HG03095 (cell line): ENCODE measurements around the gene SLC35B4.
"Not testable (repeated sequence)": the region's sequence is repeated elsewhere in the genome, so short reads cannot be mapped to it uniquely, and the experiment has no call there.

ENCODE experiments used
- ATAC-seq: cut with Tn5 transposase; IDR thresholded peaks from one replicate; pipeline ENCODE4 v1.9.1; 2021; ENCODE audit warnings: moderate library complexity; ENCODE audit not compliant: unreplicated experiment

SLC35B4 gene

DNA sequence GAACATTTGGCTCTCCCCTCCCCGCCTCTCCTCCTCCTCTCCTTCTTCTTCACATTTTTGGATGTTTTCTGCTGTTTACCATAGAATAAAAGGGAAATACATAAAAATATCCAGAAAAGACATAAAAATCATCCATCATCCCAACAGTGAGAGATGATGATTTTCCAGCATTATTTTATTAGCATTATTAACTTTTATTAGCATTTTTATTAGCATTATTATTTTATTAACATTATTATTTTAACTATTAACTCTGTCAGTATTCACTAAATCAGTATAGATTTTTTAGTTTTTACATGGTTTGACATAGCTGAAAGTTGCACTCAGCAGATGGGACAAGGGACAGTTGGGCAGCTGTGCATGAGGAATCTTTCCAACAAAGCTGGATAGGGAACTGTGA, 16.2 kb upstream of the SLC35B4 start:
- ATAC-seq = no peak

DNA sequence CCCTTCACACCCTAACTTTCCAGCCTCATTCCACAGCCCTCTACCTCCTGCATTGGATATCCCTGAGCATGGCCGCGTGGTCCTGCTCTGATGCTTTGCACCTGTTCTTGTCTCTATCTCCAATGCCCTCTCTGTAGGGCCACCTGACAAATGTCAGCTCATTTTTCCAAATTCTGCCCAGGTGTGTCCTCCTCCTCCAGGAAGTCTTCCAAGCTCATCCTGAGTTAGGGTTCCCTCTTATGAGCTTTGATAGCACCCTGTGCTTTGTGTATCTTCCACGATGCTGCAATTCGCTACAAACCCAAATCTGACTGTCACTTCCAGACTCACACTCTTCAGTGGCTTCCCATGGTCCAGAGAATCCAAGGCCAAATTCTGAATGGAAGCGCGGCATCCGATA, 14.7 kb upstream of the SLC35B4 start:
- ATAC-seq = no peak

DNA sequence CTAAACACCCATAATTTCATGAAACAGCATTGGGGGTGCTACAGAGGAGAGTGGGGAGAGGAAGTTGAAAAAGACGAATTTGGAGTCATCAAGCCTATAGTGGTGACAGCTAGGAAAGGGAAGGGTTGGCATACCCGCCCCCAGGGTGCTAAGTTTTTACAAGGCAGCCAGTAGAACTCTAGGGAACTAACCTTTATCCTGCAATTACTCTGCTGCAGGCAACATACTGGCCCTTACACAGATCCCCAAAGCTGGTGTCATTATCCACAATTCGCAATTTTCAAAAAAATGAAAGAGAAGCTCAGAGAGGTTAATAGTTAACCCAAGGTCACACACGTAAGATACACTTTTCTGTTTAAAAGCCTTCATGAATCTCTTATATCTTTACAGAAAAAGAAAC, 14.2 kb upstream of the SLC35B4 start:
- no peak for ATAC-seq

DNA sequence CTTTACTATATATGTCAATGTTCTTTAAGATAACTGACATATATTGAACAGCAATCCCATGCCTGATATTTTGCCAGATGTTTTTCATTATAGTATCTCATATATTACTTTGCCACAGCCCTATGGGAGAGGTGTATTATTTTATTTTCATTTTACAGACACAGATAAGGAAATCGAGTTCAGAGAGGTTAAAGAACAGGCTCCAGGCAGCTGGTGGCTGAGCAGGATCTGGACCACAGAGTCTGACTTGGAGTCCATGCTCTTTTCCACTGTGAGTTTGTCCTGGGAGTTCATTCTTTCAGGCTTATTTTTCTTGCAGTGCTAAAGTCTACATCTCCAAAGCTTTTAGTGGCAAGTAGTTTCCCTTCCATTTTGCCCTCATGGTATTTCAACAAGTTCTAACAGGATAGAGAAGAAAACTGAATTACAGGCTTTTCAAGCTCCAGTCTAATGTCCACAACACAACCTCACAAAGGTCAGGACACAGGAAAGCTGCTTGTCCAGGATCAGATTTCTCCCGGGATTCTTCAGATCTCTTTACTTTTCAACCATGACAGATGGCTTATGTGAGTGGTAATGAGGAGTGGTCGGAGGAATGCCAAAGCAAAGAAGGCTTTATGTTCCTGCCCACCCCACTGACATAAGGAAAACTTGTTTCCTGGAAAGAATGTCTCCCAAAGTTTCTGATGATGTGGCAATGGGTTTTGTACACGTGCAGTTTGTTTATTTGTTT, 13.1 kb upstream of the SLC35B4 start:
- ATAC-seq = no peak

DNA sequence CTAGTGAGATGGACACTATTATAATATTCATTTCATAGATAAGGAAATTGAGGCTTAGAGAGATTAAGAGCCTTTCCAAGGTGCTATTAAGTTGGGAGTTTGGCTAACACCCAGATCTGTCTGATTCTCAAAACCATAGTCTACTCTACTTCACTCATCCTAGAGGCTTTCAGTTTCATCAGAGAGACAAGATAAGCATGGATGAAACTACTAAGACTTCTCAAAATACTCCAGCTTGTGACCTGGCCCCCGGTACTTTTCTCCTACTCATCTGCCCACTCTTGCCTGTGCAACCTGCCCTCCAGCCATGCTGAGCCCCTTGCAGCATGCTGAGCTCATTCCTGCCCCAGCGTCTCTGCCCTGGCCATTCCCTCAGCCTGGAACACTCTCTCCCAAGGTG, 12.2 kb upstream of the SLC35B4 start:
- ATAC-seq = no peak

DNA sequence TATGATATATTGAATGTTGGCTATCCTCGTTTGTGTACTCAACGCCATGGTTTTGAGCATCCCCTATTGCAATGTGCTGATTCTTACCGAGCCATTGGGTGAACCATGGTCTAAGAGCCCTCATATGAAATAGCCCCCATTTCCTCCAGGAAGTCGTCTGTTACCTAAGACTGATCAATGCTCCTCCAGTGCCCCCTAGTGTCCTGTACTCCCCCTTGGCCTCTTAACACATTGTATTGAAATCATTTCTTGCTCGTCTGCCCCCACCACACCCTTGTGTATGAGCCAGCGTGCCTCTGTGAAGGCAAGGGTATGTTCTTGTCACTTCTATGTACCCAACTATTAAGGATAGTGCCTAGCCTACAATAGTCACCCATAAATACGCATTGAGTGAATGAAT, 11.2 kb upstream of the SLC35B4 start:
- peak; percentile 86 for ATAC-seq

DNA sequence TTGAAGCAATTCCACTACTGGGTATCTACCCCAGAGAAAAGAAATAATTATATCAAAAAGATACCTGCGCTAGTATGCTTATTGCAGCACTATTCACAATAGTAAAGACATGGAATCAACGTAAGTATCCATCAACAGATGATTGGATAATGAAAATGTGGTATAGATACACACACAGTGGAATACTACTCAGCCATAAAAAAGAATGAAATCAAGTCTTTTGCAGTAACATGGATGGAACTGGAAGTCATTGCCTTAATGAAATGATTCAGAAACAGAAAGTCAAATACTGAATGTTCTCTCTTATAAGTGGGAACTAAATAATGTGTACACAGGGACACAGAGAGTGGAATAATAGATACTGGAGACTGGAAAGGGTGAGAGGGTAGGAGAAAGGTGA, 7.4 kb upstream of the SLC35B4 start:
- ATAC-seq = no peak

DNA sequence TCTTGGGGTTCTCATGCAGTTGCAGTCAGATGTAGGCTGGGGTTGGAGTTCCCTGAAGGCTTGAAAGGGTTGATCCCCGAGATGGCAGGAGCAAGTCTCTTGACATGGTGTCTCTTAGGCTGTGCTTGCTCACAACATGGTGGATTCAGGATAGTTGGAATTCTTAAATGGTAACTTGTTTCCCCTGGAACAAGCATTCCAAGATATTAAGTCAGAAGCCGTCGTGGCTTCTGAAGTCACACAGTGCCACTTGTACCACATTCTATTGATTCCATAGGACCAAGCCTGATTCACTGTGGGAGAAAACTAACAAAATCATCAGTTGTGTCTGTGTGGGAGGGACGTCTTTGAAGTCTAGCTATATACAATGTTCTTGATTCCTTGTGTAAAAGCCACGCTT, 3.5 kb upstream of the SLC35B4 start:
- ATAC-seq = no peak

DNA sequence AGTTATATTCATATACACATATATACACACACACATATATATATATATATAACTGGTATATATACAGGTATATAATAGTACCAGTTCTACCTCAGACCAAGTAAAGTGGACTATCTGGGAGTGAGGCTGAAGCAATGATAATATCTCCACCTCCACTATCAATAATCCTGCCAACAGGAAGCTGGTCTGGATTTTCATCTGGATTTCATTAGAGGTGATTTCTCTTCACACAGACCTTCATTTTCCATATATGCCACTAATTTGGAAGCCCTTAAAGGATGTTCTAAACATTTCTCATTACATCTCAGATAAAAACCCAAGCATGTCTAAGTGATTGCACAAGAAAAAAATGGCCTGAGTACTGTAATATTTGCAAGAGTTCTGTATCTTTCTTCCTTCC, 1.7 kb upstream of the SLC35B4 start:
- no peak for ATAC-seq

DNA sequence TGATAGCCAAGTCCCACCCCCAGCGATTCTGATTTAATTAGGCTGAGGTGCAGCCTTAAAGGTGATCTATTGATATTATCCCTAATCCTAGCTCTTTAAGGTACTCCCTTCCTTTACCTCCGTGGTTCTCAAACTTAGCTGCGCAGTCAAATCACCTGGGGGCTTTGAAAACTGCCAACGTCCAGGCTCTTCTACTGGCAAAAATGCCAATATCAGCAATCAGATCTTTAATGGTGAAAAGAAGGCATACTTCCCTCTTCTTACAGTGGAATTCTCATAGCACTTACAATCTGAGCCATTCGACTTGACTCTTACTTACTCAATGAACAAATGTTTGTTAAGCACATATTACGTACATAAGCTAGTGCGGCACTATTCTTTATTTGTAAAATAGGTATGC, 704 bp upstream of the SLC35B4 start:
- no peak for ATAC-seq

DNA sequence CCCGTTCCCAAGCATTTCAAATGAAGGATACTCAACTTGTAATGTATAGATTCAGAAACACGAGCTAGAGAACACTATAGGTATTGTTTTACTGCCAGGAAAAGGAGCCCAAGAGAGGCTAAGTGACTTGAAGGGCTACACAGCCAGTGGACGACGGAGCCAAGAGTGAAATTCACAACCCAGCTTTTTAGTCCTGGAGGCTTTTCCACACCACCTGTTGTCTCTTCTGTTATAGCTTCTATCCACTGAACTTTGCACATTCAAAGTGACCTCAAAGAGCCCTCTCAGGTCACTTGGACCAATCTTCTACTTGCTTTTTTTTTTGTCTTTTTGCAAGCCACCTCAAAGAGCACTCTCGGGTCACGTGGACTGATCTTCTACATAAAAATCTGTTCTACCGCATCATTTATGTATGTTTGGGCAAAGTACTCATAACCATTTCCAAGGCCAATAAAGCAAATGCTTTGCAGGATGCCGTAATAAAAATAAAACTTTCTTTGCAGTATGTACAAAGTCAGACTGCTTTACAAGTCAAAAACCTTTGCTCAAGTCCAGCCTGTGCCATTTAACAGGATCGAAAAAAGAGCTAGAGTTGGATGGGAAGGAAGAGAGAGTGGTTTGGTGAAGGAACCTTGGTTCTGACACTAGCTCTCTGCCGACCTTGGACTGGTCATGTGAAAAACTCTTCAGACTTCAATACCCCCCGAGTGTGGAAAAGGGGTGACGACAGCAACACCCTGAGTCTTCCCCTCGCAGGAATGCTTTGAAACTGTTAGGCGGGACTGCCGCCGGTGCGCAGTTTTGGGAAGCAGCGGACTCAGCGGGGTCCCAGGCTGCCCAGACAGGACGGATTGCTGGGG, 821 bp downstream of the SLC35B4 start:
- ATAC-seq = no peak

DNA sequence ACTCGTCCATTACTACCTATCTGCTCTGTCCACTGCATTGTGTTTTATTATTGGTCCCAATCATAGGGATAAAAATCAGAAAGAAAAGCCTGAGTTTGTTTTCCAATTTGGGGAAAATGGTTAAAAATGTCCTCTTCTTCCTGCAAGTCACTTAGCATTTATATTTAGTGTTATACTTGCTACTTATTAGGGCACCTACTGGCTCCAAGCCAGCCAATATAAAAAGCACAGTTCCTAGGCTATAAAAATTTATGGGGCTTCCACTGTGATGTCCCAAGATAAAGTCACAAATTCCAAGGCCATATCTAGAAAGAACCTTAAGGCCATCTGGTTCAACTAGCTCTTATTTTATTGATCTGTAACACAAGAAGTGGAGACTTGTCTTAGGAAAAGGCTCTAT, 3.2 kb downstream of the SLC35B4 start:
- ATAC-seq = no peak

DNA sequence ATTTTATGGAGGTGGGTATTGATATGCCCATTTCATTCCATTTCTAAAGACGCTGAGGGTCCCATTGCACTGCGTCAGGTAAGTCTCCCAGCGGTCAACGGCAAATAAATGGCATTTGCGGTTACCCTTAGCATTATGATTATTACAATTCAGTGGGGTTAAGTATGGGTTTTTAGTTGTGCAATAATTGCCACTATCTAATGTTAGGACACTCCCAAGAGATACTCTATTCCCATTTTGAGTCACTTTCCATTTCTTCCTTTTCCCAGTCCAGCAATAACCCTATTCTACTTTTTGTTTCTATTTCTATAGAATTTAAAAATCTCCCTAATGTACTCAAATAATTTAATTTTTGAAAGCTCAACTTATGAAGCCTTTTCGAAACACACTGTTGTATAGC, 4.0 kb downstream of the SLC35B4 start:
- no peak for ATAC-seq

DNA sequence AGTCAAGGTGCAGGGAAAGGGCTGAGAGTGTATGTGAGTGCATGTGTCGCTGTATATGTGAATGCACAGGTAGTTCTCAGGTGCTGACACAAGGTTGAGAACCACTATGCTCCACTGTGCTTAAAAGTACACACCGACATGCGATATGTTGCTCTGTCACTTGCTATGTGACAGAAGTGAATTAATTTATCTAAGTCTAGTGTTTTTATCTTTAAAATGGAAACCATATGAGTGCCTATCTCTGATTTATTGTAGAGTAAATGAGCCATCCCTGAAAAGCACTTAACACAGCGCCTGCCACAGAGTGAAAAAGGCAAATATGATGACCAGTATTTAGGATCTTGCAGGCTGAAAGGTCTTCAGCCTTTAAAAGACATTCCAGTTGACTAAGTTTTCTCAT, 4.9 kb downstream of the SLC35B4 start:
- no peak for ATAC-seq

DNA sequence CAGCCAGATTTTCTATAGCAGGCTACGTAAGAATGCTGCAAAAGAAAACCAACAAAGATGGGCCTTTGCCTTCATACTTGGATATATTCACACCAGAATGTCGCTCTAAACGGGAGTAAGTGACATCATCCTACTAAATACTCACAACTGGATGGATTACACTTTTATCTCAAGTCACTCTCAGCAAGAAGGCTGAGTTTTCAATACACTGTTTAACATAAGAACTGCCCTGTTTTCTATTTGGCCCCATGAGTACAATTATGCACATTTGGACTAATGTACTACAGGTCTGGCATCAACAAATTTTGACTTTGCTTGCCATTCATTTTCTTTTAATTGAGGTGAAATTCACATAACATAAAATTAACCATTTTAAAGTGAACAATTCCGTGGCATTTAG, 8.2 kb downstream of the SLC35B4 start:
- no peak for ATAC-seq

DNA sequence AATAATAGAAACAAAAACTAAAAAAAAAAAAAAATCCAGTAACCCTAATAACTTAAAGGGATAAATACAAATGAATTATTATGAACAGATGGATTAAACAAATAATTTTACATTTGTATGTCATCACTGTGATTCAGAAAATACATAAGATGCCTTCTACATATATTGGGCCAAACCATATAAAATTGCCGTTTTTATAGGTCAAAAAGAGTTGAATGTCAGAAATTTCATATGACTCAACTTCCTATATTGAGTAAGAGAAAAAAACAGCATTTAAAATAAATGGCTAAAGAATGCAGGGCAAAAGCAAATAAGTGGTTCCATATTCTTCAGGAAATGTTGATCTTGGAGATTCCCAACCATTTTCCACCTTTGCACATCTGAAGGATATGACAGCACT, 9.4 kb downstream of the SLC35B4 start:
- no peak for ATAC-seq

DNA sequence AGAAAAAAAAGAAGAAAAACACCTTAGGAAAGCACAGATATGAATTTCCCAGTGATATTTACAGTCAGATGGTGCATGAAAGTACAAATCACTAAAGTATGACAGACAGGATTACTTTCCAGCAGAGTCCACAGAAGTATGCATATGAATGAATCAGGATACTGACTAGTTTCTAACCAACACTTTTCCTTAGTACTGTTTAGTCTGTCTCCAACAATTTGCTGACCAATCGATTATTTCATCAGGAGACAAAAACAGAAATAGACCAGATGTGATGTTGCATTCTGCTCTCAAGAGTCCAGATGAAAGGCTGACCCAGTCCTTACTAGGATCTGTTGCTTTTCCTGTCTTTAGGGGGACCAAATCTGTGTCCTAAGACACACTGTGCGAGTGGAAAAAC, 14.6 kb downstream of the SLC35B4 start:
- ATAC-seq = no peak

DNA sequence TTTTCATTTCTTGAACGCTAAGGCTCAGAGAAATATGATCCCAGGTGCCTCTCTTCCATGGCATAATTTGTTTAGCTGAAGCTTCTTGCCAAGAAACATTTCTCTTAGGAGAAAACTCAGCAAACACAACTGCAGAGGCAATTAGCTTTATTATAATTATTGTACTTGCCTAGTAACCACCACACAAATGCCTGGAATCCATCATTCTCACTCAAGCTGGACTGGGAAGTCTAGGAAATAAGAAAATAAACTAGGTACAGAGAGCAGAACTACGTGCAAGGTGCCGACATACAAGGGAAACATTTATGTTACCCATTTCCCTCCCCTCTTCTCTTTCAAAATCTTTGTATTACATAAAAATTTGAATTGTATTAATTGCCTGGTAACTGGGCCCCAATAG, 15.1 kb downstream of the SLC35B4 start:
- ATAC-seq = no peak

DNA sequence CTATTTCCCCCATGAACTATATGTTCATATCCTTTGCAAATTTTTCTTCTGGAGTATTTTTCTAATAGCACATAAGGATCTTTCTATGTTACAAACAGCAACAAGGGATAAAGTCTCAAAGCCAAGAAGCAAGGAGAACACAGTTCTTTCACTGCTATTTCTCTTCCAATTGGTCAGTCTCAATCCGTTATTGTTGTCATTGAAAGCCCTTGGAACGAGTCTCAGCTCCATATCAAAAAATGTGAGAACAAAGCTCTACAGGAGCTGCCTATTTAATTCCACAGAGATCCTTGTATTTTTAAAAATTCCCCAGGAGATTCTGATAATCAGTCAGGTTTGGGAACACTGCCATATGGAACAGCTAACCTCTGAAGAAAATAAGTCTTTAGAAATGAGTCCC, 15.7 kb downstream of the SLC35B4 start:
- ATAC-seq = no peak

DNA sequence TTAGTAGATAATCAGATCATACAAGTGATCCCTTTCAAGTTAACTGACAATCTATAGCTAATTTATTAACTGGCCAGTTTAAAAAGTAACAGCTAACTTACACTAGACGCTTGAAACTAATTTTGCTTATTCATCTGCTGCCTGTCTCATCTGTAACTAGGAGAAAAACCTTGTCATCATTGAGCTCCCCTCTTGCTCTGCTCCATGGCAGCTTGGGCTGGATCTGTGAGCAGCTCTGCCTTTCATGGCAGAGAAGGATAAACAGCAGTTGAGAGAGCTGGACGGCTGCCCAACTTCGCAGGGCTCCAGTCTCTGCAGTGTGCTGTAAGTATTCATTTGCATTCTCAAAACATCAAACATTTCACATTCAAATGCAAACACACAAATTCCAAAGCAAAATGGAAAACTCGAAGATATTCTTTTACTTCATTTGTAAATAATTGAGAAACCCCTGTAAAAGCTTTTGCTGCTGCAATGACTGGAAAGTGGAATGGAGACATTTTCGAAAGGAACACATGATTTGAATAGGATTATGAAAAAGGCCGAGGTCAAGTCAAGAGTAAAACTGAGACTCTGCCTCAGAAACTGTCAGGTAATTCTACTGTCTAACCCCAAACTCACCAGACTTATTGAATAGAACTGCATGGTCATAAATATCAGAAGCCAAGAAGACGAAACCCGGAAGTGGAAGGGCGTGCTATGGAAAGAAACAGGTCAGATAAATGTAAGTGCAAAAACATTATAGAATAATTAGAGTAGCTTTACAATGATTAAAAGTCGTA, 17.6 kb downstream of the SLC35B4 start:
- no peak for ATAC-seq

DNA sequence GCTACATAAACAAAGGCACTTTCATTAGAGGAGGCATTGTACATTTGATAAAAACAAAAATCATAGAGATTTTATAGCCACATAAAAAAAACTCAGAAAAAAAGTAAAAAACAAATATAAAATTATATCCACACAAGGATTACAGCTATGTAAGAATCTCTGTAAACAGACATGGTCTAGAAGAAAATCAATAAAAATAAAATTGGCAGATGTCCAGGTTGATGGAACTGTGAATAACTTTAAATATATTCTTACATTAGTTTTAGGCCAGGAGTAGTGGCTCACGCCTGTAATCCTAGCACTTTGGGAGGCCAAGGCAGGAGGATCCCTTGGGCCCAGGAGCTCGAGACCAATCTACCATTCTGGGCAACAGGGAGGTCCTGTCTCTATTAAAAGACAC, 19.2 kb downstream of the SLC35B4 start:
- no peak for ATAC-seq

DNA sequence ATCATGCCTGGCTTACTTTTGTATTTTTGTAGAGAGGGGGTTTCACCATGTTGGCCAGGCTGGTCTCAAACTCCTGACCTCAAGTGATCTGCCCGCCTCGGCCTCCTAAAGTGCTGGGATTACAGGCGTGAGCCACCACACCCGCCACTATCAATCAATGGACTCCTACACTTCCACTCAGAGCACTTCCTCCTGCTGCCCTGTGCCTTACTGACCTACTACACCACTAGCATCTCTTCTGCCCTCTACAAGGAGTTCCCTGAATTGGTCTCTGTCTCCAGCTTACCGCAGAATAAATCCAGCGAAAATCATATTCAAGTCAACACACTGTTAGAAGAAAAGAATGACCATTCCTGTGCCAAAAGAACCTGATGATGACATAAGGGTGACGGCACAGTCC, 20.7 kb downstream of the SLC35B4 start:
- ATAC-seq = not testable (repeated sequence)
